Esophagus muscularis mucosa (tissue), 3 donors: ENCODE data around the gene SLBP.

Experiments
- POLR2A ChIP-seq: fragments of 450-650 bp; IDR thresholded peaks from one replicate; pipeline ENCODE4 v1.6.1; 2017; ENCODE audit warnings: antibody characterized with exemption, moderate library complexity, mild to moderate bottlenecking, low read depth
- POLR2AphosphoS5 ChIP-seq, 2 donors: sonication (generic); formaldehyde crosslinking; IDR thresholded peaks; one replicate each; pipeline ENCODE4 v1.6.1; 2017; ENCODE audit warnings: antibody characterized with exemption in 2 of 2
- TF ChIP-seq, protein P1 (sequence below), 3 experiments: fragments of 200-600 bp in 2 of 3; fragments of 450-650 bp in 1 of 3; sonication (generic) in 2 of 3; IDR thresholded peaks; one replicate each; pipeline ENCODE4 v1.5.1; 2017 to 2019; ENCODE audit warnings: antibody characterized with exemption in 3 of 3, mild to moderate bottlenecking in 2 of 3, moderate library complexity in 1 of 3

- TF ChIP-seq, protein P1, sequence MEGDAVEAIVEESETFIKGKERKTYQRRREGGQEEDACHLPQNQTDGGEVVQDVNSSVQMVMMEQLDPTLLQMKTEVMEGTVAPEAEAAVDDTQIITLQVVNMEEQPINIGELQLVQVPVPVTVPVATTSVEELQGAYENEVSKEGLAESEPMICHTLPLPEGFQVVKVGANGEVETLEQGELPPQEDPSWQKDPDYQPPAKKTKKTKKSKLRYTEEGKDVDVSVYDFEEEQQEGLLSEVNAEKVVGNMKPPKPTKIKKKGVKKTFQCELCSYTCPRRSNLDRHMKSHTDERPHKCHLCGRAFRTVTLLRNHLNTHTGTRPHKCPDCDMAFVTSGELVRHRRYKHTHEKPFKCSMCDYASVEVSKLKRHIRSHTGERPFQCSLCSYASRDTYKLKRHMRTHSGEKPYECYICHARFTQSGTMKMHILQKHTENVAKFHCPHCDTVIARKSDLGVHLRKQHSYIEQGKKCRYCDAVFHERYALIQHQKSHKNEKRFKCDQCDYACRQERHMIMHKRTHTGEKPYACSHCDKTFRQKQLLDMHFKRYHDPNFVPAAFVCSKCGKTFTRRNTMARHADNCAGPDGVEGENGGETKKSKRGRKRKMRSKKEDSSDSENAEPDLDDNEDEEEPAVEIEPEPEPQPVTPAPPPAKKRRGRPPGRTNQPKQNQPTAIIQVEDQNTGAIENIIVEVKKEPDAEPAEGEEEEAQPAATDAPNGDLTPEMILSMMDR (IDR thresholded peaks at IDR 0.05) = no peak
- TF ChIP-seq POLR2A (peak; percentile 56), POLR2AphosphoS5 (IDR thresholded peaks at IDR 0.05) (peak; percentile 72 to 86)
These were observed at the start of gene SLBP for GRCh38 chr4:1712216-1713002.
